Memory B cell (primary cell): ENCODE results near the gene CCDC92.

Source experiments
- ATAC-seq: fragments of 150-1000 bp; cut with Tn5 transposase; 2 replicates; pipeline ENCODE4 v1.10.0; 2021; ENCODE audit warnings: low read depth, mild to moderate bottlenecking, moderate library complexity
- DNase-seq, 2 donors: peaks; one replicate each; pipeline ENCODE4 v3.0.0; 2022; ENCODE audit warnings: low spot score in 2 of 2
- H3K27ac Mint-ChIP-seq: one replicate; pipeline ENCODE4 v1.8.0; 2022; ENCODE audit warnings: mild to moderate bottlenecking, moderate library complexity, mixed read lengths
- H3K27me3 Mint-ChIP-seq: one replicate; pipeline ENCODE4 v1.8.0; 2022; ENCODE audit warnings: mixed read lengths
- H3K36me3 Mint-ChIP-seq: one replicate; pipeline ENCODE4 v1.8.0; 2022; ENCODE audit warnings: mild to moderate bottlenecking, mixed read lengths
- H3K4me1 Mint-ChIP-seq: one replicate; pipeline ENCODE4 v1.8.0; 2022; ENCODE audit warnings: mixed read lengths
- H3K4me3 Mint-ChIP-seq: one replicate; pipeline ENCODE4 v1.8.0; 2022; ENCODE audit warnings: mild to moderate bottlenecking, moderate library complexity, mixed read lengths
- H3K9me3 Mint-ChIP-seq: one replicate; pipeline ENCODE4 v1.8.0; 2022; ENCODE audit warnings: mixed read lengths

The CCDC92 gene

GRCh38 chr12:123900871-123901376, 71.7 kb downstream of the CCDC92 start:
- no peak overlapping the region for H3K4me3 Mint-ChIP-seq
- peaks cover 24% of the 10 kb centered on the region for H3K27me3 Mint-ChIP-seq

GRCh38 chr12:123899368-123899767, 73.3 kb downstream of the CCDC92 start:
- Mint-ChIP-seq H3K36me3 (no peaks in the 10 kb centered on the region), H3K9me3 (no peaks in the 10 kb centered on the region), H3K27ac (no peak overlapping the region), H3K27me3 (peaks cover 25% of the 10 kb centered on the region), H3K4me1 (no peaks in the 10 kb centered on the region), H3K4me3 (no peak overlapping the region)
- DNase-seq (no peak), ATAC-seq (no peak)

More at GRCh38 chr12:123900871-123901376, 71.7 kb downstream of the CCDC92 start:
- H3K9me3 Mint-ChIP-seq: no peaks in the 10 kb centered on the region
- DNase-seq (no peak), ATAC-seq (no peak)
- no peak overlapping the region for H3K27ac Mint-ChIP-seq
- H3K4me1 Mint-ChIP-seq: peaks cover 5% of the 10 kb centered on the region
- no peaks in the 10 kb centered on the region for H3K36me3 Mint-ChIP-seq

- DNase-seq (no peak), ATAC-seq (no peak)
- Mint-ChIP-seq H3K4me3 (no peak overlapping the region), H3K27me3 (peaks cover 22% of the 10 kb centered on the region), H3K27ac (no peak overlapping the region), H3K36me3 (no peaks in the 10 kb centered on the region), H3K9me3 (no peaks in the 10 kb centered on the region), H3K4me1 (no peaks in the 10 kb centered on the region)
Measured at GRCh38 chr12:123898673-123899072, 74.0 kb downstream of the CCDC92 start.

DNA sequence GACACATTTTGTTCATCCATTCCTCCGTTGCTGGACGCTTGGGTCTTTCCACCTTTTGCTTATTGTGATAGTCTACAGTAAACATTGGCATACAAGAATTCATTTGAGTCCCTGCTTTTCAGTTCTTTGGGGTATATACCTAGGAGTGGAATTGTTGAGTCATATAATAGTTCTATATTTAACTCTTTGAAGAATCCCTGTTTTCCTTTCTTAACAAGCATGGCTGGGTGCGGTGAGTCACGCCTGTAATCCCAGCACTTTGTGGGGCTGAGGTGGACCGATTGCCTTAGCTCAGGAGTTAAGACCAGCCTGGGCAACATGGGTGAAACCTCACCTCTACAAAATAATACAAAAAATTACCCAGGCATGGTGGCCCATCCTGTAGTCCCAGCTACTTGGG, 75.4 kb downstream of the CCDC92 start:
- no peaks in the 10 kb centered on the region for H3K36me3 Mint-ChIP-seq
- H3K4me1 Mint-ChIP-seq: no peaks in the 10 kb centered on the region
- H3K27ac Mint-ChIP-seq: no peak overlapping the region
- H3K27me3 Mint-ChIP-seq: peaks cover 21% of the 10 kb centered on the region
- ATAC-seq (no peak), DNase-seq (no peak)
- H3K4me3 Mint-ChIP-seq: no peak overlapping the region
- no peaks in the 10 kb centered on the region for H3K9me3 Mint-ChIP-seq

- H3K27ac Mint-ChIP-seq: no peak overlapping the region
- no peaks in the 10 kb centered on the region for H3K36me3 Mint-ChIP-seq
- DNase-seq (no peak), ATAC-seq (no peak)
- no peak overlapping the region for H3K4me3 Mint-ChIP-seq
- no peaks in the 10 kb centered on the region for H3K4me1 Mint-ChIP-seq
- peaks cover 21% of the 10 kb centered on the region for H3K27me3 Mint-ChIP-seq
- H3K9me3 Mint-ChIP-seq: no peaks in the 10 kb centered on the region
Measured at GRCh38 chr12:123896767-123897166, 75.9 kb downstream of the CCDC92 start.

GRCh38 chr12:123895451-123895850, 77.2 kb downstream of the CCDC92 start:
- H3K27me3 Mint-ChIP-seq: peaks cover 24% of the 10 kb centered on the region
- H3K27ac Mint-ChIP-seq: no peak overlapping the region
- H3K4me1 Mint-ChIP-seq: no peaks in the 10 kb centered on the region
- DNase-seq: no peak
- no peaks in the 10 kb centered on the region for H3K9me3 Mint-ChIP-seq
- ATAC-seq: no peak
- H3K4me3 Mint-ChIP-seq: no peak overlapping the region
- H3K36me3 Mint-ChIP-seq: no peaks in the 10 kb centered on the region

- Mint-ChIP-seq H3K4me1 (no peaks in the 10 kb centered on the region), H3K27ac (no peak overlapping the region), H3K27me3 (peaks cover 22% of the 10 kb centered on the region), H3K4me3 (no peak overlapping the region), H3K9me3 (no peaks in the 10 kb centered on the region), H3K36me3 (no peaks in the 10 kb centered on the region)
- no peak for DNase-seq
- no peak for ATAC-seq
Measured at GRCh38 chr12:123894823-123895345, 77.7 kb downstream of the CCDC92 start.

GRCh38 chr12:123893276-123893675, 79.4 kb downstream of the CCDC92 start:
- DNase-seq: no peak
- H3K27me3 Mint-ChIP-seq: peaks cover 15% of the 10 kb centered on the region

DNA sequence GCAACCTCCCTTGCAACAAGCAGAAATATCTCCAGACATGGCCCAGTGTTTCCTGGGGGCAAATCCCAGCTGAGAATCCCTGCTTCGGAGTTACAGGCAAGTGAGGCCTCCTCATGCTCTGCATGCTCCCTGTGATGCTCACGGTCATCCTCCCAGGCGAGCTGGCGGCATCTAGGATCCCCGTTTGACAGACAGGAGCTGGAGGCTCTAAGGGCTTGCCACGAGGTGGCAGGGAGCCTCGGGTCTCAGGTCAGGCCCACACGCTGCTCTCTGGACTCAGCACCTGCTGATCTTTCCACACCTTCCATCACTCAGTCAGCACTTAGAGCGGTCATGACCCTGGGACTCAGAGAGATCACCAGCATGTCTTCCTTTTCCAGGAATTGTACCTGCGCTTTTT, 79.8 kb downstream of the CCDC92 start:
- DNase-seq (no peak), ATAC-seq (no peak)
- Mint-ChIP-seq H3K27me3 (peaks cover 14% of the 10 kb centered on the region), H3K36me3 (no peaks in the 10 kb centered on the region), H3K27ac (no peak overlapping the region), H3K4me1 (no peaks in the 10 kb centered on the region), H3K9me3 (no peaks in the 10 kb centered on the region), H3K4me3 (no peak overlapping the region)

More at GRCh38 chr12:123893276-123893675, 79.4 kb downstream of the CCDC92 start:
- Mint-ChIP-seq H3K9me3 (no peaks in the 10 kb centered on the region), H3K27ac (no peak overlapping the region), H3K36me3 (no peaks in the 10 kb centered on the region), H3K4me1 (no peaks in the 10 kb centered on the region), H3K4me3 (no peak overlapping the region)
- ATAC-seq: no peak

- DNase-seq: no peak
- no peaks in the 10 kb centered on the region for H3K4me1 Mint-ChIP-seq
Measured at GRCh38 chr12:123892180-123892559, 80.5 kb downstream of the CCDC92 start.

DNA sequence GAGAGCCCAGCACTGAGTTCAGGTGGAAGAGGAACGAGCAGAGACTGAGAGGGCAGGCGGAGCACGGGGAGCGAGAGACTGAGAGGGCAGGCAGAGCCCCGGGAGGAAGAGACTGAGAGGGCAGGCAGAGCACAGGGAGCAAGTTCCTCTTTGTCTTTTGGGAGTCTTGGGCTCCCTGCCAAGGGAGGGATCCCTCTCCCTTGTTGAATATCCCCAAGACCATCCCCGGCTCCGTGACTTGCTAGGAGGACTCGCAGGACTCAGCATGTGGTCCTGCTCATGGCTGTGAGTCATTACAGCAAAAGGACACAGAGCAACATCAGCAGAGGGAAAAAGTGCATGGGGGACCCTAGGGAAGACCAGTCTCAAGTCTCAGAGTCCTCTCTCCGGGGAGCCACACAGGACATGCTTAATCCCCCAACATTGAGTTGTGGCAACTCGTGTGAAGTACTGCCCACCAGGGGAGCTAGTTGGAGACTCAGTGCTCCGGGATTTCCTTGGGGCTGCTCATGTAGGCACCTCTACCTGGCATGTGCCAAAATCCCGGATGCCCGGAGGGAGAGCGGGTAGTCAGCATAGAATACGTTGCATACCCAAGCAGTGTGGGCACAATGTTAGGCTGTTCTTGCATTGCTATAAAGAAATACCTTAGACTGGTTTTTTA, 81.0 kb downstream of the CCDC92 start:
- no peak overlapping the region for H3K27ac Mint-ChIP-seq
- no peaks in the 10 kb centered on the region for H3K4me1 Mint-ChIP-seq
- no peaks in the 10 kb centered on the region for H3K36me3 Mint-ChIP-seq
- no peaks in the 10 kb centered on the region for H3K9me3 Mint-ChIP-seq
- peaks cover 13% of the 10 kb centered on the region for H3K27me3 Mint-ChIP-seq
- H3K4me3 Mint-ChIP-seq: no peak overlapping the region
- no peak for ATAC-seq
- no peak for DNase-seq

More at GRCh38 chr12:123892180-123892559, 80.5 kb downstream of the CCDC92 start:
- H3K9me3 Mint-ChIP-seq: no peaks in the 10 kb centered on the region
- no peaks in the 10 kb centered on the region for H3K36me3 Mint-ChIP-seq
- H3K27me3 Mint-ChIP-seq: peaks cover 13% of the 10 kb centered on the region
- no peak overlapping the region for H3K4me3 Mint-ChIP-seq
- H3K27ac Mint-ChIP-seq: no peak overlapping the region
- no peak for ATAC-seq

DNA sequence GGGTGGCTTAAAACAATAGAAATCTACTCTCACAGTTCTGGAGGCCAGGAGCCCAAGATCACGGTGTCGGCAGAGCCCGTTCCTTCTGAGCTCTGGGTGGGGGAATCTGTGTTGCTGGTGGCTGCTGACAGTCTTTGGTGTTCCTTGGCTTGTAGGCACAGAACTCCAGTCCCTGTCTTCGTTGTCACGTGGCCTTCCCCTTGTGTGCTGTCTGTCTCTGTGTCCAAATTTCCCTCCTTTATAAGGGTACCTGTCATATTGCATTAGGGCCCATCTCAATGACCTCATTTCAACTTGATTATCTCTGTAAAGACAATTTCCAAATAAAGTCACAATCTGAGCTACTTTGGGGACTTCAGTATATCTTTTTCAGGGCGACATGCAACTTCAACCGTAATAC, 81.6 kb downstream of the CCDC92 start:
- DNase-seq (no peak), ATAC-seq (no peak)
- Mint-ChIP-seq H3K27me3 (peaks cover 15% of the 10 kb centered on the region), H3K27ac (no peak overlapping the region), H3K9me3 (no peaks in the 10 kb centered on the region), H3K4me3 (no peak overlapping the region), H3K4me1 (no peaks in the 10 kb centered on the region), H3K36me3 (no peaks in the 10 kb centered on the region)

- Mint-ChIP-seq H3K4me1 (no peaks in the 10 kb centered on the region), H3K27ac (no peak overlapping the region), H3K9me3 (no peaks in the 10 kb centered on the region), H3K36me3 (no peaks in the 10 kb centered on the region), H3K27me3 (peaks cover 15% of the 10 kb centered on the region), H3K4me3 (no peak overlapping the region)
- DNase-seq (no peak), ATAC-seq (no peak)
Measured at GRCh38 chr12:123890536-123890902, 82.1 kb downstream of the CCDC92 start.

DNA sequence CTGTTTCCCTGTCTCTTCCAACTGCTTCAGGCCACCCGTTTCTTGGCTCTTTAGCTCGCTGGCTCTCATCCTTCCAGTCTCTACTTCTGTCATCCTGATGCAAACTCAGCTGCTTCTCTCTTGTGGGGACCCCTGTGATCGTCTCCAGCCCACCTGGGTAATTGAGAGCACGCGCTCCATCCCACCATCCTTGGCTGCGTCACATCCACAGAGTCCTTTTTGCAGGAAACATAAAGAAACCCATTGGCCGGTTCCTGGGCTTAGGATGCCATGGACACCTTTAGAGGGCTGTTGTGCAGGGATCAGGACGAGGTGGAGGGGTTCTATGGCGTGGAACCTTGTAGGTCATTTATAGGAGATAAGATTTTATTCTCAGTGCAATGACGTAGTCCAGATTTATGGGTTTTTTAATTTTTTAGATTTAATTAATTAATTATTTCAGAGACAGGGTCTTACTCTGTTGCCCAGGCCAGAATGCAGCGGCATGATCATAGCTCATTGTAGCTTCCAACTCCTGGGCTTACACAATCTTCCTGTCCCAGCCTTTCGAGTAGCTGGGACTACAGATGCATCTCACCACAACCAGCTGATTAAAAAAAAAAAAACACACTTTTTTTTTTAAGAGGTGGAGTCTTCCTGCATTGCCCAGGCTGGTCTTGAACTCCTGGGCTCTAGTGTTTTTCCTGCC, 82.6 kb downstream of the CCDC92 start:
- H3K27ac Mint-ChIP-seq: no peak overlapping the region
- no peaks in the 10 kb centered on the region for H3K36me3 Mint-ChIP-seq
- H3K27me3 Mint-ChIP-seq: peaks cover 15% of the 10 kb centered on the region
- no peak overlapping the region for H3K4me3 Mint-ChIP-seq
- no peak for DNase-seq
- no peaks in the 10 kb centered on the region for H3K9me3 Mint-ChIP-seq
- H3K4me1 Mint-ChIP-seq: no peaks in the 10 kb centered on the region
- ATAC-seq: no peak
